Gastrocnemius medialis (tissue), 4 donors: ENCODE results near the gene FRS2. TPM values are rescaled to one million over a fixed set of nuclear protein-coding genes. Genes with fewer than 3 reads are reported as not detected.

Experiments used
- ATAC-seq, 2 donors: fragments of 150-250 bp; one replicate each; pipeline ENCODE4 v1.9.1; 2016
- DNase-seq, 2 donors: peaks; one replicate each; pipeline ENCODE4 v3.0.0-alpha.2; 2019
- H3K27ac ChIP-seq, 4 donors: fragments of 200-600 bp; sonication (generic); 1 replicate in 1 of 4; 2 replicates in 3 of 4; pipeline ENCODE4 v1.5.1; 2016 to 2018; ENCODE audit warnings: mild to moderate bottlenecking in 2 of 4, moderate library complexity in 1 of 4
- H3K27me3 ChIP-seq, 3 donors: fragments of 200-600 bp; sonication (generic) in 2 of 3; 1 replicate in 1 of 3; 2 replicates in 2 of 3; pipeline versions ENCODE4 v1.5.1 to v1.6.0; 2016 to 2019; ENCODE audit warnings: mild to moderate bottlenecking in 1 of 3, moderate library complexity in 1 of 3
- H3K36me3 ChIP-seq, 2 donors: fragments of 200-600 bp; sonication (generic) in 1 of 2; one replicate each; pipeline ENCODE4 v1.5.1; 2017 to 2018
- H3K4me1 ChIP-seq, 2 donors: fragments of 200-600 bp; sonication (generic) in 1 of 2; one replicate each; pipeline ENCODE4 v1.5.1; 2016 to 2017; ENCODE audit warnings: mild to moderate bottlenecking in 2 of 2
- H3K4me3 ChIP-seq, 4 donors: fragments of 200-600 bp; sonication (generic) in 3 of 4; 1 replicate in 1 of 4; 2 replicates in 3 of 4; pipeline ENCODE4 v1.5.1; 2016 to 2019; ENCODE audit warnings: mild to moderate bottlenecking in 2 of 4
- H3K9me3 ChIP-seq, 3 donors: fragments of 200-600 bp; sonication (generic) in 2 of 3; 1 replicate in 1 of 3; 2 replicates in 2 of 3; pipeline ENCODE4 v1.5.1; 2016 to 2019
- POLR2A ChIP-seq, 2 donors: fragments of 450-650 bp; IDR thresholded peaks; one replicate each; pipeline ENCODE4 v1.6.1; 2017; ENCODE audit warnings: antibody characterized with exemption in 2 of 2, mild to moderate bottlenecking in 2 of 2, moderate library complexity in 2 of 2
- in situ Hi-C, 4 donors: fragments of 200-750 bp; cut with MboI; loops; one replicate each; pipeline versions ENCODE4 v1.15.0 to v1.8.0; 2017; ENCODE audit warnings: low sequenced_read_pairs in 4 of 4
- intact Hi-C: fragments of 100-400 bp; cut with DNase I; formaldehyde crosslinking; loops from one replicate; pipeline ENCODE4 v1.15.1; 2023; ENCODE audit warnings: low total_unique reads
- total RNA-seq, 4 donors: library from RNA; depleted of rRNA; stranded (reverse); fragments of >200 nt; gene quantifications; one replicate each; pipeline versions ENCODE4 v1.1.0 to v1.2.3, GENCODE V29; 2016
- TF ChIP-seq, protein P1 (sequence below), 5 experiments: fragments of 450-650 bp in 3 of 5; fragments of 200-600 bp in 2 of 5; sonication (generic) in 2 of 5; IDR thresholded peaks in 4 of 5; conservative IDR thresholded peaks in 1 of 5; 1 replicate in 4 of 5; 2 replicates in 1 of 5; pipeline ENCODE4 v1.5.1; 2016 to 2019; ENCODE audit warnings: antibody characterized with exemption in 5 of 5, mild to moderate bottlenecking in 3 of 5, moderate library complexity in 3 of 5

The FRS2 gene
- total RNA-seq, 4 donors from 2014 or later = 21.0 to 32.1 (median 21.3) TPM

DNA sequence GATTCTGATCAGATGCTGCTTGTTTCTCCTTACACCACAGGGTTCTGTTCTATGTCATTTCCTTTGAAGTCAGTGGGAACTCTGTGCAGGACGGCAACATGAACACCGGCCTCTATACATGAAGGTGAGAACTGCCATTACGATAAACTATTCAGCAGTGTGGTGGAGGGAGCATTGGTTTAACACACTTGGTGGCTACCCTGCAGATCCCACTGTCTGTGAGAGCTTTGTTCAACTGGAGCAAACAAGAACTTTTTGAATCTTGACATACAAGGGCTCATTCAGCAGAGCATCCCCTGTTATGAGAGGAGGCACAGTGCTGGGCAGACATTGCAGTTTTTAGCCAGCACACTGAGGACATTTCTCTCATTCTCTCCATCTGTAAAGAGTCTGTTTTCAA, 10.7 kb upstream of the FRS2 start:
- intact Hi-C loops = no loop called here
- no peak overlapping the region for H3K27ac ChIP-seq
- no peaks in the 10 kb centered on the region for H3K9me3 ChIP-seq
- H3K27me3 ChIP-seq = no peaks in the 10 kb centered on the region
- H3K4me3 ChIP-seq = no peak overlapping the region
- H3K4me1 ChIP-seq = no peaks in the 10 kb centered on the region
- no peak for ATAC-seq
- no peaks in the 10 kb centered on the region for H3K36me3 ChIP-seq
- in situ Hi-C loops = no loop called here
- TF ChIP-seq, protein P1, sequence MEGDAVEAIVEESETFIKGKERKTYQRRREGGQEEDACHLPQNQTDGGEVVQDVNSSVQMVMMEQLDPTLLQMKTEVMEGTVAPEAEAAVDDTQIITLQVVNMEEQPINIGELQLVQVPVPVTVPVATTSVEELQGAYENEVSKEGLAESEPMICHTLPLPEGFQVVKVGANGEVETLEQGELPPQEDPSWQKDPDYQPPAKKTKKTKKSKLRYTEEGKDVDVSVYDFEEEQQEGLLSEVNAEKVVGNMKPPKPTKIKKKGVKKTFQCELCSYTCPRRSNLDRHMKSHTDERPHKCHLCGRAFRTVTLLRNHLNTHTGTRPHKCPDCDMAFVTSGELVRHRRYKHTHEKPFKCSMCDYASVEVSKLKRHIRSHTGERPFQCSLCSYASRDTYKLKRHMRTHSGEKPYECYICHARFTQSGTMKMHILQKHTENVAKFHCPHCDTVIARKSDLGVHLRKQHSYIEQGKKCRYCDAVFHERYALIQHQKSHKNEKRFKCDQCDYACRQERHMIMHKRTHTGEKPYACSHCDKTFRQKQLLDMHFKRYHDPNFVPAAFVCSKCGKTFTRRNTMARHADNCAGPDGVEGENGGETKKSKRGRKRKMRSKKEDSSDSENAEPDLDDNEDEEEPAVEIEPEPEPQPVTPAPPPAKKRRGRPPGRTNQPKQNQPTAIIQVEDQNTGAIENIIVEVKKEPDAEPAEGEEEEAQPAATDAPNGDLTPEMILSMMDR (IDR thresholded peaks at IDR 0.05 in 4 of 5, conservative IDR thresholded peaks at IDR 0.05 in 1 of 5) = no peak
- TF ChIP-seq POLR2A (IDR thresholded peaks at IDR 0.05) = no peak
- no peak for DNase-seq

DNA sequence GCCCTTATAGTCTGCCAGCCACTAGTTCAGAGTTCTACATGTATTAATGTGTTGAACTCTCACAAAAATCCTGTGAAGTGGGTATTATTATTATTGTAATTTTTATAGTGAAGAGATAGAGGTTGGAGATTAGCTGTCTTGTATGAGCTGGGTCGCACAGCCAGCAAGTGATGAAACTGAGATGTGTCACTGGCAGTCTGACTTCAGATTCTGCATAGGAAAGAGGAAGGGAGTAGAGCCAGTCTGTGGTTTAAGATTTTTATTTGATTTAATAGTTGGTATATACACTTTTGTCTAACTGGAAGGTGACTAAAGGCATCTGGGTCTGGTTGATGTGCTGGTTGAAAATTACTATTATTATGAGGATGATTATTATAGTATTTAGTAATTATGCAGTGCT, 5.8 kb upstream of the FRS2 start:
- in situ Hi-C loops (no loop called here), intact Hi-C loops (no loop called here)
- no peaks in the 10 kb centered on the region for H3K36me3 ChIP-seq
- no peak for ATAC-seq
- no peaks in the 10 kb centered on the region for H3K9me3 ChIP-seq
- H3K27ac ChIP-seq = no peak overlapping the region
- H3K4me3 ChIP-seq = no peak overlapping the region
- no peaks in the 10 kb centered on the region for H3K27me3 ChIP-seq
- H3K4me1 ChIP-seq = no peaks in the 10 kb centered on the region
- TF ChIP-seq, protein P1 (IDR thresholded peaks at IDR 0.05 in 4 of 5, conservative IDR thresholded peaks at IDR 0.05 in 1 of 5) = no peak
- no peak for TF ChIP-seq POLR2A (IDR thresholded peaks at IDR 0.05)
- no peak for DNase-seq

DNA sequence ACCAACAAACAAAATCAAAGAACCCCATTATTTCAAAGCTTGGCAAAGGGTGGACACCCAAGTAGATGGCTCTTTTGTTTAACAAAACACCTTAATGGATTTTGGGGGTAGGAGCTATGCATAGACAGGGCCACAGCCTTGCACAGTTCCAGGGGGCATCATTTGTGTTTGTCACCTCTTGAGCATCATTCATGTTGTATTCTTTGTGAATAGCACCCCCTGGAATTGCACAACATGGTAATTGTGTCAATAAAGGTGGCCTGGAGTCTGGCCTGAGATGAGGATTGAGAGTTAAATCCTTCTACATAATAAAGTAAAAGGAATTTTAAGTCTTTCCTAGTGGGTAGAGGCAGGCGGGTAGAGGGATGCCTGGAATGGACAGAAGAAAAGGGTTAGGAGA, 3.3 kb upstream of the FRS2 start:
- Histone ChIP-seq H3K27me3 (no peaks in the 10 kb centered on the region), H3K9me3 (no peaks in the 10 kb centered on the region), H3K4me3 (no peak overlapping the region), H3K36me3 (no peaks in the 10 kb centered on the region), H3K27ac (no peak overlapping the region), H3K4me1 (peaks cover 9 to 12% of the 10 kb centered on the region in 2 donors)
- no peak for TF ChIP-seq POLR2A (IDR thresholded peaks at IDR 0.05)
- TF ChIP-seq, protein P1 (IDR thresholded peaks at IDR 0.05 in 4 of 5, conservative IDR thresholded peaks at IDR 0.05 in 1 of 5) = no peak
- intact Hi-C loops (no loop called here), in situ Hi-C loops (no loop called here)
- DNase-seq = no peak
- no peak for ATAC-seq

DNA sequence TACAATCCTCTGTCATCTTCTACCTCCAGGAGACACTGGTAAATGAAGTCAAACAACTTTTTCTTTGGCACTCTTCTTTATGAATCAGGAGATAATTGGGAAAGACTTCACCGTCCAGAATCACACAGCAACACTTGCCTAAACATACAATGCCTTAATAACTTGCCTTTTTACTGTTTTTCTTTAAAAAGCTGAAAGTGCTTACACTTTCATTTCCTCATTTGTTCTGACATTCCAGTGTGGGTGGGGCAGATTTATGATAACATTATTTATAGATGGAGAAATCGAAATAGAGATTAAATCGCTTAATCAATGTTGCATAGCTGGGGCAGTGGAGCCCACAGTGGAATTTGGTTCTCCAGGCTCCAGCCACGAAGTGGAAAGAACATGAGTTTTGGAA, 2.8 kb upstream of the FRS2 start:
- H3K9me3 ChIP-seq = no peaks in the 10 kb centered on the region
- no peak for ATAC-seq
- TF ChIP-seq, protein P1 (IDR thresholded peaks at IDR 0.05 in 4 of 5, conservative IDR thresholded peaks at IDR 0.05 in 1 of 5) = no peak
- TF ChIP-seq POLR2A (IDR thresholded peaks at IDR 0.05) = no peak
- H3K4me3 ChIP-seq = no peak overlapping the region
- peaks cover 14 to 17% of the 10 kb centered on the region in 2 donors for H3K4me1 ChIP-seq
- intact Hi-C loops = no loop called here
- H3K27ac ChIP-seq = no peak overlapping the region
- H3K36me3 ChIP-seq = no peaks in the 10 kb centered on the region
- H3K27me3 ChIP-seq = no peaks in the 10 kb centered on the region
- in situ Hi-C loops = no loop called here
- no peak for DNase-seq
